Liver (tissue), 9 donors: ENCODE data around the gene MC2R. TPM values are rescaled to one million over a fixed set of nuclear protein-coding genes. Genes with fewer than 3 reads are reported as not detected.

Source experiments
- DNase-seq: peaks from one replicate; pipeline ENCODE4 v3.0.0-alpha.2; 2017; ENCODE audit warnings: low spot score
- H3K27ac ChIP-seq, 2 donors: one replicate each; pipeline ENCODE4 v1.7.0; 2013; ENCODE audit warnings: inconsistent platforms in 2 of 2, low read length in 2 of 2, control low read depth in 1 of 2, low read depth in 1 of 2, mild to moderate bottlenecking in 1 of 2
- H3K27me3 ChIP-seq, 4 donors: one replicate each; pipeline versions ENCODE4 v1.6.1 to v1.7.0; 2013; ENCODE audit warnings: low read length in 3 of 4, inconsistent platforms in 1 of 4, mild to moderate bottlenecking in 1 of 4, moderate library complexity in 1 of 4; ENCODE audit not compliant: control insufficient read depth in 4 of 4, insufficient read depth in 4 of 4
- H3K36me3 ChIP-seq, 4 donors: one replicate each; pipeline versions ENCODE4 v1.6.1 to v1.7.0; 2013; ENCODE audit warnings: low read length in 3 of 4, mild to moderate bottlenecking in 3 of 4, low read depth in 1 of 4, moderate library complexity in 1 of 4; ENCODE audit not compliant: control insufficient read depth in 4 of 4, insufficient read depth in 3 of 4
- H3K4me1 ChIP-seq, 4 donors: one replicate each; pipeline versions ENCODE4 v1.6.1 to v1.7.0; 2013; ENCODE audit warnings: low read length in 3 of 4, mild to moderate bottlenecking in 3 of 4, moderate library complexity in 1 of 4; ENCODE audit not compliant: control insufficient read depth in 4 of 4, insufficient read depth in 4 of 4
- H3K4me3 ChIP-seq, 3 donors: one replicate each; pipeline versions ENCODE4 v1.6.1 to v1.7.0; 2013; ENCODE audit warnings: low read length in 3 of 3, control low read depth in 1 of 3, low read depth in 1 of 3, mild to moderate bottlenecking in 1 of 3
- H3K9ac ChIP-seq, 2 donors: one replicate each; pipeline ENCODE4 v1.7.0; 2013; ENCODE audit warnings: low read length in 2 of 2, mild to moderate bottlenecking in 2 of 2, moderate library complexity in 2 of 2, control low read depth in 1 of 2, low read depth in 1 of 2
- H3K9me3 ChIP-seq, 4 donors: one replicate each; pipeline versions ENCODE4 v1.6.1 to v1.7.0; 2013; ENCODE audit warnings: low read length in 3 of 4; ENCODE audit not compliant: control insufficient read depth in 4 of 4
- EGR1 ChIP-seq, 2 donors: IDR thresholded peaks; 2 replicates each; pipeline ENCODE4 v1.6.1; 2016 to 2018; ENCODE audit warnings: antibody characterized with exemption in 2 of 2, low read depth in 2 of 2
- FOXA1 ChIP-seq: IDR thresholded peaks from 2 replicates; pipeline ENCODE4 v1.6.1; 2016; ENCODE audit warnings: antibody characterized with exemption
- FOXA2 ChIP-seq: IDR thresholded peaks from 2 replicates; pipeline ENCODE4 v1.6.1; 2016; ENCODE audit warnings: antibody characterized with exemption
- GABPA ChIP-seq, 2 donors: IDR thresholded peaks in 1 of 2; conservative IDR thresholded peaks in 1 of 2; 2 replicates each; pipeline ENCODE4 v1.6.1; 2016; ENCODE audit warnings: antibody characterized with exemption in 2 of 2, mild to moderate bottlenecking in 1 of 2, moderate library complexity in 1 of 2
- HNF4A ChIP-seq, 2 donors: conservative IDR thresholded peaks; 2 replicates each; pipeline ENCODE4 v1.6.1; 2016; ENCODE audit warnings: antibody characterized with exemption in 2 of 2, mild to moderate bottlenecking in 2 of 2
- HNF4G ChIP-seq: IDR thresholded peaks from 2 replicates; pipeline ENCODE4 v1.6.1; 2016; ENCODE audit warnings: antibody characterized with exemption
- JUND ChIP-seq, 2 donors: IDR thresholded peaks; 2 replicates each; pipeline ENCODE4 v1.6.1; 2016; ENCODE audit warnings: antibody characterized with exemption in 2 of 2
- NR2F2 ChIP-seq: IDR thresholded peaks from 2 replicates; pipeline ENCODE4 v1.6.1; 2016; ENCODE audit warnings: antibody characterized with exemption
- RAD21 ChIP-seq, 2 donors: IDR thresholded peaks; 2 replicates each; pipeline ENCODE4 v1.6.1; 2016; ENCODE audit warnings: antibody characterized with exemption in 2 of 2, mild to moderate bottlenecking in 2 of 2
- RXRA ChIP-seq, 2 donors: IDR thresholded peaks; 2 replicates each; pipeline ENCODE4 v1.6.1; 2017 to 2018; ENCODE audit warnings: antibody characterized with exemption in 2 of 2, mild to moderate bottlenecking in 1 of 2
- SP1 ChIP-seq: IDR thresholded peaks from 2 replicates; pipeline ENCODE4 v1.6.1; 2018; ENCODE audit warnings: antibody characterized with exemption, mild to moderate bottlenecking
- TAF1 ChIP-seq: conservative IDR thresholded peaks from 2 replicates; pipeline ENCODE4 v1.6.1; 2016; ENCODE audit warnings: antibody characterized with exemption, mild to moderate bottlenecking
- YY1 ChIP-seq: IDR thresholded peaks from 2 replicates; pipeline ENCODE4 v1.6.1; 2016; ENCODE audit warnings: antibody characterized with exemption, mild to moderate bottlenecking
- WGBS: extraction: QIAGEN DNeasy Blood & Tissue Kit; methylation state at CpG from one replicate; pipeline ENCODE4 v1.1.7; 2013; 5-methylcytosine and 5-hydroxymethylcytosine counted together
- polyA plus RNA-seq, 2 donors: library from polyadenylated mRNA; stranded (reverse) in 1 of 2; unstranded in 1 of 2; fragments of 200-250 nt in 1 of 2; fragments of >200 nt in 1 of 2; fragmentation: Nextera tagmentation in 1 of 2; extraction: Ambion mirVana in 1 of 2; gene quantifications; one replicate each; pipeline versions ENCODE4 v1.2.1 to v1.2.3, GENCODE V29; 2013 to 2015
- total RNA-seq, 2 donors: library from RNA; depleted of rRNA; stranded (reverse); fragments of >200 nt; gene quantifications; one replicate each; pipeline ENCODE4 v1.2.3, GENCODE V29; 2014
- TF ChIP-seq, protein P1 (sequence below): IDR thresholded peaks from 2 replicates; pipeline ENCODE4 v1.6.1; 2016; ENCODE audit warnings: antibody characterized with exemption, mild to moderate bottlenecking
- TF ChIP-seq, protein P2 (sequence below): IDR thresholded peaks from 2 replicates; pipeline ENCODE4 v1.6.1; 2016; ENCODE audit warnings: antibody characterized with exemption
- TF ChIP-seq, protein P3 (sequence below): IDR thresholded peaks from 2 replicates; pipeline ENCODE4 v1.6.1; 2016; ENCODE audit warnings: antibody characterized with exemption
- TF ChIP-seq, protein P4 (sequence below): IDR thresholded peaks from 2 replicates; pipeline ENCODE4 v1.6.1; 2016; ENCODE audit warnings: antibody characterized with exemption
- TF ChIP-seq, protein P5 (sequence below): fragments of 150-350 bp; IDR thresholded peaks from 2 replicates; pipeline ENCODE4 v1.5.1; 2017; ENCODE audit warnings: improper control_type of control experiment, low read depth, low read length; ENCODE audit not compliant: missing input control
- donor health status: healthy.
- donor health status: healthy.
- donor health status: healthy.
- donor health status: healthy.
- donor health status: healthy.

MC2R gene
- total and polyA plus RNA-seq, 4 donors, result not detected

DNA sequence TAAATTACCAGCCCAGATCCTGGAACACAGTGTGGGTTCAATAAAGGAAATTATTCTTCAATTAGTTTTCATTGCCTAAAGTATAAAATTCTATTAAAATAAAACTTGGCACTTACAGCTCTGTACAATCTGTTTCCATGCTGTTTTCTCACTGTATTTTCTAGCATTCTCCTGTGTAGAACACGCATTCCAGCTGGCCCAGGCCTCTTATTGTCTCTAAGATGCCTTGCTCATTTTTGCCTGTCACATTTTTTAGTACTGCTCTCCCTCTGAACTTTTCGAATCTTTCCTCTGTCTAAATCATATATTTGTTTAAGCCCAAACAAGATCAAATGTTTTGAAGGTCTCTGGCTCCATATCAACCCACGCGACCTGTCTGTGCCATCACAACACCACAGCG, 20.8 kb downstream of the MC2R start:
- Histone ChIP-seq H3K36me3 (no peaks in the 10 kb centered on the region), H3K27ac (no peak overlapping the region), H3K9me3 (no peaks in the 10 kb centered on the region), H3K4me3 (no peak overlapping the region), H3K27me3 (peaks cover 0 to 3% (median 0%) of the 10 kb centered on the region in 4 donors), H3K4me1 (no peaks in the 10 kb centered on the region), H3K9ac (no peak overlapping the region)
- 76% methylated on average over 5 of the region's 5 CpGs for WGBS
- no peak for DNase-seq
- no peak for TF ChIP-seq RAD21 (IDR thresholded peaks at IDR 0.05)
- TF ChIP-seq, protein P1, sequence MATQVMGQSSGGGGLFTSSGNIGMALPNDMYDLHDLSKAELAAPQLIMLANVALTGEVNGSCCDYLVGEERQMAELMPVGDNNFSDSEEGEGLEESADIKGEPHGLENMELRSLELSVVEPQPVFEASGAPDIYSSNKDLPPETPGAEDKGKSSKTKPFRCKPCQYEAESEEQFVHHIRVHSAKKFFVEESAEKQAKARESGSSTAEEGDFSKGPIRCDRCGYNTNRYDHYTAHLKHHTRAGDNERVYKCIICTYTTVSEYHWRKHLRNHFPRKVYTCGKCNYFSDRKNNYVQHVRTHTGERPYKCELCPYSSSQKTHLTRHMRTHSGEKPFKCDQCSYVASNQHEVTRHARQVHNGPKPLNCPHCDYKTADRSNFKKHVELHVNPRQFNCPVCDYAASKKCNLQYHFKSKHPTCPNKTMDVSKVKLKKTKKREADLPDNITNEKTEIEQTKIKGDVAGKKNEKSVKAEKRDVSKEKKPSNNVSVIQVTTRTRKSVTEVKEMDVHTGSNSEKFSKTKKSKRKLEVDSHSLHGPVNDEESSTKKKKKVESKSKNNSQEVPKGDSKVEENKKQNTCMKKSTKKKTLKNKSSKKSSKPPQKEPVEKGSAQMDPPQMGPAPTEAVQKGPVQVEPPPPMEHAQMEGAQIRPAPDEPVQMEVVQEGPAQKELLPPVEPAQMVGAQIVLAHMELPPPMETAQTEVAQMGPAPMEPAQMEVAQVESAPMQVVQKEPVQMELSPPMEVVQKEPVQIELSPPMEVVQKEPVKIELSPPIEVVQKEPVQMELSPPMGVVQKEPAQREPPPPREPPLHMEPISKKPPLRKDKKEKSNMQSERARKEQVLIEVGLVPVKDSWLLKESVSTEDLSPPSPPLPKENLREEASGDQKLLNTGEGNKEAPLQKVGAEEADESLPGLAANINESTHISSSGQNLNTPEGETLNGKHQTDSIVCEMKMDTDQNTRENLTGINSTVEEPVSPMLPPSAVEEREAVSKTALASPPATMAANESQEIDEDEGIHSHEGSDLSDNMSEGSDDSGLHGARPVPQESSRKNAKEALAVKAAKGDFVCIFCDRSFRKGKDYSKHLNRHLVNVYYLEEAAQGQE, result no peak
- TF ChIP-seq SP1, result no peak
- TF ChIP-seq HNF4G, result no peak
- TF ChIP-seq NR2F2, result no peak
- no peak for TF ChIP-seq EGR1 (IDR thresholded peaks at IDR 0.05; ENCODE audit: low read depth in 2 of 2)
- TF ChIP-seq YY1, result no peak
- TF ChIP-seq, protein P2, sequence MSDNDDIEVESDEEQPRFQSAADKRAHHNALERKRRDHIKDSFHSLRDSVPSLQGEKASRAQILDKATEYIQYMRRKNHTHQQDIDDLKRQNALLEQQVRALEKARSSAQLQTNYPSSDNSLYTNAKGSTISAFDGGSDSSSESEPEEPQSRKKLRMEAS, result no peak
- TF ChIP-seq FOXA2, result no peak
- no peak for TF ChIP-seq FOXA1
- TF ChIP-seq JUND (IDR thresholded peaks at IDR 0.05), result no peak
- TF ChIP-seq GABPA (IDR thresholded peaks at IDR 0.05 in 1 of 2, conservative IDR thresholded peaks at IDR 0.05 in 1 of 2), result no peak
- TF ChIP-seq, protein P3, sequence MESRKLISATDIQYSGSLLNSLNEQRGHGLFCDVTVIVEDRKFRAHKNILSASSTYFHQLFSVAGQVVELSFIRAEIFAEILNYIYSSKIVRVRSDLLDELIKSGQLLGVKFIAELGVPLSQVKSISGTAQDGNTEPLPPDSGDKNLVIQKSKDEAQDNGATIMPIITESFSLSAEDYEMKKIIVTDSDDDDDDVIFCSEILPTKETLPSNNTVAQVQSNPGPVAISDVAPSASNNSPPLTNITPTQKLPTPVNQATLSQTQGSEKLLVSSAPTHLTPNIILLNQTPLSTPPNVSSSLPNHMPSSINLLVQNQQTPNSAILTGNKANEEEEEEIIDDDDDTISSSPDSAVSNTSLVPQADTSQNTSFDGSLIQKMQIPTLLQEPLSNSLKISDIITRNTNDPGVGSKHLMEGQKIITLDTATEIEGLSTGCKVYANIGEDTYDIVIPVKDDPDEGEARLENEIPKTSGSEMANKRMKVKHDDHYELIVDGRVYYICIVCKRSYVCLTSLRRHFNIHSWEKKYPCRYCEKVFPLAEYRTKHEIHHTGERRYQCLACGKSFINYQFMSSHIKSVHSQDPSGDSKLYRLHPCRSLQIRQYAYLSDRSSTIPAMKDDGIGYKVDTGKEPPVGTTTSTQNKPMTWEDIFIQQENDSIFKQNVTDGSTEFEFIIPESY, result no peak
- no peak for TF ChIP-seq RXRA (IDR thresholded peaks at IDR 0.05)
- no peak for TF ChIP-seq TAF1
- TF ChIP-seq, protein P4, sequence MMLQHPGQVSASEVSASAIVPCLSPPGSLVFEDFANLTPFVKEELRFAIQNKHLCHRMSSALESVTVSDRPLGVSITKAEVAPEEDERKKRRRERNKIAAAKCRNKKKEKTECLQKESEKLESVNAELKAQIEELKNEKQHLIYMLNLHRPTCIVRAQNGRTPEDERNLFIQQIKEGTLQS, result no peak
- no peak for TF ChIP-seq HNF4A (conservative IDR thresholded peaks at IDR 0.05)
- TF ChIP-seq, protein P5, sequence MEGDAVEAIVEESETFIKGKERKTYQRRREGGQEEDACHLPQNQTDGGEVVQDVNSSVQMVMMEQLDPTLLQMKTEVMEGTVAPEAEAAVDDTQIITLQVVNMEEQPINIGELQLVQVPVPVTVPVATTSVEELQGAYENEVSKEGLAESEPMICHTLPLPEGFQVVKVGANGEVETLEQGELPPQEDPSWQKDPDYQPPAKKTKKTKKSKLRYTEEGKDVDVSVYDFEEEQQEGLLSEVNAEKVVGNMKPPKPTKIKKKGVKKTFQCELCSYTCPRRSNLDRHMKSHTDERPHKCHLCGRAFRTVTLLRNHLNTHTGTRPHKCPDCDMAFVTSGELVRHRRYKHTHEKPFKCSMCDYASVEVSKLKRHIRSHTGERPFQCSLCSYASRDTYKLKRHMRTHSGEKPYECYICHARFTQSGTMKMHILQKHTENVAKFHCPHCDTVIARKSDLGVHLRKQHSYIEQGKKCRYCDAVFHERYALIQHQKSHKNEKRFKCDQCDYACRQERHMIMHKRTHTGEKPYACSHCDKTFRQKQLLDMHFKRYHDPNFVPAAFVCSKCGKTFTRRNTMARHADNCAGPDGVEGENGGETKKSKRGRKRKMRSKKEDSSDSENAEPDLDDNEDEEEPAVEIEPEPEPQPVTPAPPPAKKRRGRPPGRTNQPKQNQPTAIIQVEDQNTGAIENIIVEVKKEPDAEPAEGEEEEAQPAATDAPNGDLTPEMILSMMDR, result no peak
